MM.1S (cell line): ENCODE data around the gene RND1.
"Not testable (repeated sequence)": the region's sequence is repeated elsewhere in the genome, so short reads cannot be mapped to it uniquely, and the experiment has no call there.

Experiments used
- DNase-seq: peaks from one replicate; pipeline ENCODE4 v3.0.0-alpha.2; 2015
- H2AFZ ChIP-seq: fragments of 300-600 bp; sonication (generic); 2 replicates; pipeline ENCODE4 v1.6.0; 2016; ENCODE audit warnings: antibody characterized with exemption, low read length
- H3F3A ChIP-seq: fragments of 300-600 bp; sonication (generic); 2 replicates; pipeline ENCODE4 v1.6.1; 2016; ENCODE audit warnings: mild to moderate bottlenecking, antibody characterized with exemption, low read length, moderate library complexity, mixed read lengths; ENCODE audit not compliant: insufficient read depth
- H3K27ac ChIP-seq: fragments of 300-600 bp; sonication (generic); 2 replicates; pipeline ENCODE4 v1.5.1; 2016; ENCODE audit warnings: mild to moderate bottlenecking, low read length
- H3K27me3 ChIP-seq: fragments of 300-600 bp; sonication (generic); replicated peaks from 2 replicates; pipeline ENCODE4 v1.6.0; 2016; ENCODE audit warnings: low read length; ENCODE audit not compliant: insufficient read depth
- H3K36me3 ChIP-seq: fragments of 300-600 bp; sonication (generic); replicated peaks from 2 replicates; pipeline ENCODE4 v1.6.1; 2016; ENCODE audit warnings: mild to moderate bottlenecking, low read length, mixed read lengths; ENCODE audit not compliant: insufficient read depth
- H3K4me1 ChIP-seq: fragments of 300-600 bp; sonication (generic); 2 replicates; pipeline ENCODE4 v1.6.1; 2016; ENCODE audit warnings: low read length, mixed read lengths
- H3K4me2 ChIP-seq: fragments of 300-600 bp; sonication (generic); 2 replicates; pipeline ENCODE4 v1.6.0; 2016; ENCODE audit warnings: low read depth, low read length
- H3K4me3 ChIP-seq: fragments of 300-600 bp; sonication (generic); 2 replicates; pipeline ENCODE4 v1.5.1; 2016; ENCODE audit warnings: low read length, mixed read lengths
- H3K79me2 ChIP-seq: fragments of 300-600 bp; sonication (generic); 2 replicates; pipeline ENCODE4 v1.6.1; 2016; ENCODE audit warnings: mixed run types, low read length, mixed read lengths
- H3K9ac ChIP-seq: fragments of 300-600 bp; sonication (generic); 2 replicates; pipeline ENCODE4 v1.6.1; 2016; ENCODE audit warnings: low read length, mixed read lengths
- H3K9me2 ChIP-seq: fragments of 300-600 bp; sonication (generic); replicated peaks from 2 replicates; pipeline ENCODE4 v1.6.1; 2016; ENCODE audit warnings: mild to moderate bottlenecking, low read length, mixed read lengths; ENCODE audit not compliant: insufficient read depth
- H3K9me3 ChIP-seq: fragments of 300-600 bp; sonication (generic); replicated peaks from 2 replicates; pipeline ENCODE4 v1.6.1; 2016; ENCODE audit warnings: mild to moderate bottlenecking, low read length, mixed read lengths; ENCODE audit not compliant: insufficient read depth
- H4K20me1 ChIP-seq: fragments of 300-600 bp; sonication (generic); 2 replicates; pipeline ENCODE4 v1.6.1; 2016; ENCODE audit warnings: mild to moderate bottlenecking, low read length, moderate library complexity, mixed read lengths; ENCODE audit not compliant: insufficient read depth
- EZH2 ChIP-seq: fragments of 300-600 bp; sonication (generic); optimal IDR thresholded peaks from 2 replicates; pipeline ENCODE3; 2017; ENCODE audit warnings: low read depth, mild to moderate bottlenecking, antibody characterized with exemption, low read length, mixed read lengths
- EZH2phosphoT487 ChIP-seq: fragments of 300-600 bp; sonication (generic); IDR thresholded peaks from 2 replicates; pipeline ENCODE4 v1.6.1; 2018; ENCODE audit warnings: antibody characterized with exemption, low read length
- TF ChIP-seq, protein P1 (sequence below): fragments of 300-600 bp; sonication (generic); IDR thresholded peaks from 2 replicates; pipeline ENCODE4 v1.5.1; 2016; ENCODE audit warnings: antibody characterized with exemption, low read length, mixed read lengths

The RND1 gene

DNA sequence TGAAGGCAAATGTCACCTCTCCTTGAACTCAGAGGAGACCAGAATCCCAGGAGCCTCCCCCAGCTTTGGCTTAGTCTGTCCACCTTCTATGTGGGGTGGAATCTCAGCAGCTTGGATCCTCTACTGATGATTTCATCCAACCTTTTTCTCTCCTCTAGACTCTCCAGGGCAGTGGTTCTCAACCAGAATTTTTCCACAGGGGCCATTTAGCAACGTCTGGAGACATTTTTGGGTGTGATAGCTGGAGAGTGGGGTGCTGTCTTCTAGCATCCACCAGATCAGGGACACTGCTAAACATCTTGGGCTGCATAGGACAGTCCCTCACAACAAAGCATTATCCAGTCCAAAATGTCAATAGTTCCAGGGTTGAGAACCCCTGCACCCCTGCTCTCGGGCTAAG lies 9.3 kb downstream of the RND1 start:
- H3K4me3 ChIP-seq, result no peak overlapping the region
- peaks cover 13% of the 10 kb centered on the region for H3K79me2 ChIP-seq
- no peaks in the 10 kb centered on the region for H3K9me2 ChIP-seq
- H2AFZ ChIP-seq, result no peak overlapping the region
- no peak overlapping the region for H3K4me2 ChIP-seq
- no peaks in the 10 kb centered on the region for H3K9me3 ChIP-seq
- no peak overlapping the region for H3K27ac ChIP-seq
- H3K27me3 ChIP-seq, result no peaks in the 10 kb centered on the region
- TF ChIP-seq EZH2 (no peak), EZH2phosphoT487 (no peak)
- TF ChIP-seq, protein P1, sequence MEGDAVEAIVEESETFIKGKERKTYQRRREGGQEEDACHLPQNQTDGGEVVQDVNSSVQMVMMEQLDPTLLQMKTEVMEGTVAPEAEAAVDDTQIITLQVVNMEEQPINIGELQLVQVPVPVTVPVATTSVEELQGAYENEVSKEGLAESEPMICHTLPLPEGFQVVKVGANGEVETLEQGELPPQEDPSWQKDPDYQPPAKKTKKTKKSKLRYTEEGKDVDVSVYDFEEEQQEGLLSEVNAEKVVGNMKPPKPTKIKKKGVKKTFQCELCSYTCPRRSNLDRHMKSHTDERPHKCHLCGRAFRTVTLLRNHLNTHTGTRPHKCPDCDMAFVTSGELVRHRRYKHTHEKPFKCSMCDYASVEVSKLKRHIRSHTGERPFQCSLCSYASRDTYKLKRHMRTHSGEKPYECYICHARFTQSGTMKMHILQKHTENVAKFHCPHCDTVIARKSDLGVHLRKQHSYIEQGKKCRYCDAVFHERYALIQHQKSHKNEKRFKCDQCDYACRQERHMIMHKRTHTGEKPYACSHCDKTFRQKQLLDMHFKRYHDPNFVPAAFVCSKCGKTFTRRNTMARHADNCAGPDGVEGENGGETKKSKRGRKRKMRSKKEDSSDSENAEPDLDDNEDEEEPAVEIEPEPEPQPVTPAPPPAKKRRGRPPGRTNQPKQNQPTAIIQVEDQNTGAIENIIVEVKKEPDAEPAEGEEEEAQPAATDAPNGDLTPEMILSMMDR, result no peak
- H3K36me3 ChIP-seq, result no peaks in the 10 kb centered on the region
- H3F3A ChIP-seq, result peaks cover 9% of the 10 kb centered on the region
- no peak overlapping the region for H3K9ac ChIP-seq
- H4K20me1 ChIP-seq, result no peaks in the 10 kb centered on the region
- DNase-seq, result no peak
- no peaks in the 10 kb centered on the region for H3K4me1 ChIP-seq

DNA sequence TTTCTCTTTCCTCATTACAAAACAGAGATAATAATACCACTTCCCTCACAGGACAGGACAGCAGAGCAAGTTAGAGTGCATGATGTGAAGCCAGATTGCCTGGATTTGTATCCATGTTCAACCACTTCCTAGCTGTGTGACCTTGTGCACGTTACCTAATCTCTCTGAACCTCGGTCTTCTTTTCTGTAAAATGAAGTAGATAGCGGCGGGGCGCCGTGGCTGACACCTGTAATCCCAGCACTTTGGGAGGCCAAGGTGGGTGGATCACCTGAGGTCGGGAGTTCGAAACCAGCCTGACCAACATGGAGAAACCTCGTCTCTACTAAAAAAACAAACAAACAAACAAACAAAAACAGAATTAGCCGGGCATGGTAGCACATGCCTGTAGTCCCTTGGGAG lies 10.7 kb downstream of the RND1 start:
- peaks cover 27% of the 10 kb centered on the region for H3K79me2 ChIP-seq
- H3K9me3 ChIP-seq, H3K27me3 ChIP-seq, H3K9me2 ChIP-seq, H3F3A ChIP-seq, H2AFZ ChIP-seq, DNase-seq, H3K36me3 ChIP-seq, H3K4me2 ChIP-seq, H3K27ac ChIP-seq, H3K4me3 ChIP-seq, H4K20me1 ChIP-seq, H3K9ac ChIP-seq, H3K4me1 ChIP-seq: not testable (repeated sequence)

DNA sequence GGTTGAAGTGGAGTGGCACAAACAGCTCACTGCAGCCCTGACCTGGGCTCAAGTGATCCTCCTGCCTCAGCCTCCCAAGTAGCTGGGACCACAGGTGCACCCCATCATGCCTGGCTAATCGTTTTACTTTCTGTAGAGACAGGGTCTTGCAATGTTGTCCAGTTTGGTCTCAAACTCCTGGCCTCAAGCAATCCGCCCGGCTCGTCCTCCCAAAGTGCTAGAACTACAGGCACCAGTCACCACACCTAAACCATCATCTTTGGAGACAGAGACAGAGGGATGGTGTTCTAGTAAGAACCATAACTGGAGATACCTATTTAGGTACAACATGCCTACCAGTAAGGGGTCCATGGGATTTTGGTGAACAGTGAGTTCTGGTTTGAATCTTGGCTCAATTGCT lies 11.2 kb downstream of the RND1 start:
- no peaks in the 10 kb centered on the region for H4K20me1 ChIP-seq
- no peak for DNase-seq
- H3K36me3 ChIP-seq, result no peaks in the 10 kb centered on the region
- no peak overlapping the region for H3K4me3 ChIP-seq
- no peaks in the 10 kb centered on the region for H3K9me3 ChIP-seq
- H3K9ac ChIP-seq, result no peak overlapping the region
- no peaks in the 10 kb centered on the region for H3K9me2 ChIP-seq
- TF ChIP-seq, protein P1, result no peak
- TF ChIP-seq EZH2phosphoT487, result no peak
- no peak for TF ChIP-seq EZH2
- H3K79me2 ChIP-seq, result peaks cover 31% of the 10 kb centered on the region
- H3K4me2 ChIP-seq, result no peak overlapping the region
- H3K27me3 ChIP-seq, result no peaks in the 10 kb centered on the region
- H3K4me1 ChIP-seq, result peaks cover 7% of the 10 kb centered on the region
- H3K27ac ChIP-seq, result no peak overlapping the region
- H2AFZ ChIP-seq, result no peak overlapping the region
- peaks cover 9% of the 10 kb centered on the region for H3F3A ChIP-seq

DNA sequence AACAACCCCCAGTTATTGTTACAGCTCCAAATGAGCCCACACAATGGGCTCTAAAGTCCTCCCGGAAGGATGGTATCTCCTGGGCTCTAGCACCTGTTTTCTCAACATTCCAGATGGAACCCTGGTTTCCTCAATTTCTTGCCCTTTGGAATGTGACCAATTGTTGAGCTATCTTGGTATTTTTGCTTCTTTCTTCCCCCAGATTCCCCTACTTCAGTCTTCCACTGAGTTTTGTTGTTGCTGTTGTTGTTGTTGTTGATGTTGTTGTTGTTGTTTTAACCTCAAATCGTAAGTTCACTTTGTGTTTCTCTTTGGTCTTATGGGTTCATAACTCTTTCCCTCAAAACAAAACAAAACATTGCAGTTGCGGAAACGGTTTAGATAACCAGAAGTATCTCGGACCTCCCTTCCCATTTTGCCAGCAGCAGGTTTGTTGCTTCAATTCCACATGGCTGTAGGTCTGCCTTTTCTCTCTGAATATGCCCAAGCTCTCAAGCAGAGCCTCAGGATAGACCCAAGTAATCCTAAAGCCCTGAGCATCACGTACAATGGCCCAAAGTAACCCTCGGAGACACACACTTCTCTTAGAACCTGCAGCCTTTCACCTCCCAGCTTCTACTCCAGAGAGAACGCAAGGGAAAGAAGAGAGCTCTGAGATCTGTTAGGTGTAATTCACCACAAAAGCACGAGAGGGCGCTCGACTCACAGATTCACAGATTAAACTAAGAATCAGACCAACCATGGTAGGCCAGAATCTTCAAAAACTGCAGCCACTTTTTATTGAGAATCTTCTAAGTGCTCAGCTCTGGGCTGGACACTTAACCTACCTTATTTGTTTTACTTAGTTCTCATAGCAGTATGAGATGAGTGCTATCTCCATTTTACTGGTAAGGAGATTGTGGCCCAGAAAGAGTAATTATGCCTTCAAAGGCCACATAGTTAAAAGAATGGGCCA lies 12.7 kb downstream of the RND1 start:
- H3K36me3 ChIP-seq, result no peaks in the 10 kb centered on the region
- TF ChIP-seq, protein P1, result peak; percentile 84
- TF ChIP-seq EZH2phosphoT487 (no peak), EZH2 (no peak)
- peak overlapping the region; percentile 99 for H3K4me2 ChIP-seq
- H3K9ac ChIP-seq, result peak overlapping the region; percentile 90
- no peaks in the 10 kb centered on the region for H3K9me3 ChIP-seq
- peak overlapping the region; percentile 94 for H3K4me3 ChIP-seq
- no peaks in the 10 kb centered on the region for H3K9me2 ChIP-seq
- peak overlapping the region; percentile 88 for H2AFZ ChIP-seq
- H3K27ac ChIP-seq, result peak overlapping the region; percentile 42
- H4K20me1 ChIP-seq, result no peaks in the 10 kb centered on the region
- no peaks in the 10 kb centered on the region for H3K27me3 ChIP-seq
- peaks cover 7% of the 10 kb centered on the region for H3K4me1 ChIP-seq
- DNase-seq, result peak; percentile 93
- H3F3A ChIP-seq, result peaks cover 9% of the 10 kb centered on the region
- H3K79me2 ChIP-seq, result peaks cover 45% of the 10 kb centered on the region
